Left forelimb (tissue), 1 donor: ENCODE data around the gene ATG10.
"Not testable (repeated sequence)": the region's sequence is repeated elsewhere in the genome, so short reads cannot be mapped to it uniquely, and the experiment has no call there.

Experiments
- DNase-seq: peaks from one replicate; pipeline ENCODE4 v3.0.0-alpha.2; 2018; ENCODE audit warnings: low spot score

ATG10 gene

DNA sequence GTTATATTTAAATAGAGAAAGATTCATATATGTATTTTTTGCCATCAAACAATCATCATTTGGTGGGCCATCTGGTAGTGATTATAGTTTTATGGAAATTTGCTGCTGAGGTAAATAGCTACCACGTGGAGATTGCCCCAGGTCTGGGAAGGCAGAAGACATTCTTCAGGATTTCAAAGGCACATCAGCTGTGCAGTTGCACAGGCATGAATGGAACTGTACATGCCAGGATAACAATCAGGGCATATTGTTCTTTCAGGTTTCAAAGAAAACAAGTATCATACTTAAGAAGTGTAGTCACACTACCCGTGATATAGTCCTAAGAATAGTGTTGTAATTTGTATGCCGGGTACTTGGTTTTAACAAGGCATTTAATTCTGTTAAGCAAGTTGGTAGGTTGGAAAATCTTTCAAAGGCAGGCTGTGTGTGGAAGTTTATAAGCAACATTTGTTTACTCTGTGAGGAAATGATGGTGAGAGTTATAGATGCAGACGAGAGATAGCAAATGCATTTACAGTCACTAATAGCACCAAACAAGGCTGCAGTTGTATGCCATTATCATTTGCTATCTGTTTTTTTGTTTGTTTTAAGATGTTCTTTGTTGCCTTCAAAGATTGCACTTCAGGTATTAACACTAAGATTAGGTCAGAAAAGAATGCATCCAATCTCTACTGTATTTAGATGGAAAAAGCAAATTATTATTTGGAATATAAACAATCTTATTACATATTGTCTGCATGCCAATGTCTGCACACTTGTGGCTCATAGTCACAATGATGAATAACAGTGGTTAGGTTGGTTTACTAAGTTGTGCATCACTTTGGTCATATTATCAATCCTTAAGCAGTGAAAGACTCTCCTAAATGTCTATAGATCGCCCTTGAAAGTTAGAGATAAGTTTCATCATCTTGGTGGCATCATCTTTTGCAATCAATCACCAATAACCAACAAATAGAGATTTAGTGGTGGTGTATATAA, 251.1 kb downstream of the ATG10 start:
- no peak for DNase-seq

DNA sequence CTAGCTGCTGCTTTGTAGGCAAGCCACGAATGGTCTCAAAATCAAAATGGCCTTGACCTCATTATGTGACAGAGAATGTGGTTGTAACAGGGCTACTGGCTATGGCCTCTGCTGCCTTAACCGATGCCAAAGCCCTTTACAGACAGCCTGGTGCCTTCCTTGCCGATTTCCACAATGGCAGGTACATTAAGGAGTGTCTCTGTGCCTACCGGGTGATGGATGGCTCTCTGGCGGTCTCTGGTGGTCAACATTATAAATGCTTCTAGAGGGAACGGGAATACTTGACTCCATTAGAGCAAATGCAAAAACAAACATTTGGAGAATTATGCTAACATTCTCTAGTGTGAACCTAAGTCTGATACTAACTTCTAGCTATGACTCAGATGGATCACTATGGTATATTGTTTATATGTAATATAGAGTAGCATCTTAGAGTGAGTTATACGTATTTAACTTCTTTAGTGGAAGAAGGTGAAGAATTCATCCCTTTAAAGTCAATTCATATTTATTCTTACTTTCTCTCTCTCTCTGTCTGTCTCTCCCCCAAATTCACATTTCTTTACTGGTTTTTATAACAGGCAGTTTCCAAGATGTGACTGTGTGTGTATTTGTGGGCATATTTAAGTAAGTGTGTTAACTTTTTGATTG, 253.8 kb downstream of the ATG10 start:
- DNase-seq = peak; percentile 67

DNA sequence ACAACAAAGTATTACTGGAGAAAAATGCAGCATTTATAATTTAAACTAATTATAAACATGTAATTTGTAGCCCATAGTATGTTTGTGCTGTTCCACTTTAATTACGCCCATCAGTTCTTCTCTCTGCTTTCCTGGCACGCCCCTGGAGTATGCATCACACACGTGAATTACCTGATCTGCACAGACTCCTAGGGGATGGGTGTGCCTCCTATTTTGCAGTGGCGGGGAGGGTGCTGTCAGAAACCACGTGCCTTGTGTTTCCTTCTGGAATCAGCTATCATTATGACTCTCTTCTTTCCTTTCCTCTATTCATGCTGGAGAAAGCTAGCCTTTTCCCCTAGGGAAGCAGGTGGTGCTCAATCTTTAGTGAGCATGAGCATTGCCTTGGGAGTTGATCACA, 263.1 kb downstream of the ATG10 start:
- DNase-seq = no peak

DNA sequence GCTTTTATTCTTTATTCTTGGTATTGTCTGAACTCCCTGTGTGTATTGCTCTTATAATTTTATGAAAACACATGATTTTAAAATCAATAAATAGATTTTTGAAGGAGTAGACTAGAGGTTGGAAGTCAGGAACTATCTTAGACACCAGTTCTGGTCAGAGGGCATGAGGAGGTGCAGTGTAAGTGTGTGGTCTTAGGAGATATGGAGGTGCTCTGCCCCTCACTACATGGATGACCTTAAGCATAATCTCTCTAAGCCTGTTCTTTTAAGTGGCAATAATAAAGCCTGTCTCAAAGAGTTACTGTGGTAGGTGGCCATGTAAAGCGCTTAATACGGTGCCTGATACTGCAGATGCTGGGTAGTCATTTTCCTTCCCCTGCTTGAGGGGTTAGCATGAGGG, 272.3 kb downstream of the ATG10 start:
- DNase-seq = no peak

DNA sequence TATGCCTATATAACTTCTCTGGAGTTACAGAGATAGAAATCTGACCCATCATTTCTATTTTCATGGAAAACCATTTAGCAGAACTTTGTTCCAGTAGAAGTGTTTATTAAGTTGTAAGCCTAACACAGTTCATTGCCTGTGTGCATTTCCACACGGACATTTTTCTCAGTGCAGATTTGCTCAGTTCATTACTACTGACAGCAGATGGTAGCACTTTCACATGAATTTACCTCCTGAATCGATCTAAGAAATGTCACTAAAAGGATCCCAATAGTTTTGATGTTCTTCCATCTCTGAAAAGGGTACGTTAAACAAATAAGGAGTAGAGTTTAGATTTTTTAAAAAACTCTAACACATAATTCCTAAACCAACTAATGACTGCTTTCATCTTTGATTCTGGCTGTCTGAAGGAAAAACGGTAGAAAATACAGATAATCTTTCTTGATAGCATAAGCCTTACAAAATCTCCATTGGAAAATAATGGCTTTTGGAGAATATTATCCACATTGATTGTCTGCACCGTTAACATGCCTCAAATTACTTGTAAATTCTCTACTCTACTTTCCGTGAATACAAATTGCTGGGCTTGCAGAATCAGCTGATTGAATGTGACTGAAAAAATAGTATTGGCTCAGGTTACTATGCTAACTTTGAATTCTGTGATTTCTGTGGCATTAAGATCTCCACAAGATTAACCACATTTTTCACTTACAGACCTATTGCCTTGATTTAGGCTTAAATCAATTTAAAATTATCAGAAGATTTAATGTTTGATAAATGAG, 273.2 kb downstream of the ATG10 start:
- no peak for DNase-seq

DNA sequence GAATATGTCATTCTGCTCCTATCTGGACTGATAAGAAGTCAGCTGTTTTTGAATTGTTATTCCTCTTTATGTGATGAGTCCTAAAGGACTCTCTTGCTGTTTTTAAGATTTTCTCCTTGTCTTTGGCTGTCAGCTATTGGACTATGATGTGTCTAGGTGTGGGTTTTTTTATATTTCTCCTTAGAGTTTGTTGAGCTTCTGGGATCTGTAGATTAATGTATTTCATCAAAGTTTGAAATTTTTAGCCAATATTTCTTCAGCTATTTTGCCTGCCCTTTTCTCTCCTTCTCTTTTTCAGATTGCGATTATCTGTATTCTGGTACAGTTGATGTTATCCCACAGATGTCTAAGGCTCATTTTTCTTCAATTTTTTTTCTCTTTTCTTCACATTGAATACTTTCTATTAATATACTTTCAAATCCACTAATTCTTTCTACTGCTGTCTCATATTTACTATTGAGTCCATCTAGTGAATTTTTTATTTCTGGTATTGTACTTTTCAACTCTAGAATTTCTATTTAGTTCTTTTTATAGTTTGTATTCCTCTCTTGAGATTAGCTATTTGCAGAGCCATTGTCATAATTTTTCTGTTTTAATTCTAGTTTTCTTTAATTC, 275.2 kb downstream of the ATG10 start:
- DNase-seq = no peak

DNA sequence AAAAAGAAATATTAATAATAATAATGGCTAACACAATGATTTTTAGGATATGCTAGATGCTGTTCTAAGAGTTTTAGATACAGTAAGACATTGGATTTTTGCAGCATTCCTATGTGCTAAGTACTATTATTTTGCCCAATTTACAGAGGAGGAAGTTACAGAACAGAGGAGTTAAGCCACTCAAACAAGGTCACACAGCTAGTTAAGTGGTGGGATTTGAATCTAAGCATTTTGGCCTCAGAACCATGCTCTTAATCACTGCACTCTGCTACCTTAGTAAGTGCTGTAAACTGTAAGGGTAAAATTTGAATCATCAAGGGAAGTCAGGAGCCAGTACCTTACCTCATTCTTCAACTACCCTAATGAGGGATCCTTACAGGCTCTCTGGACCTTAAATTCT, 280.9 kb downstream of the ATG10 start:
- DNase-seq = no peak

DNA sequence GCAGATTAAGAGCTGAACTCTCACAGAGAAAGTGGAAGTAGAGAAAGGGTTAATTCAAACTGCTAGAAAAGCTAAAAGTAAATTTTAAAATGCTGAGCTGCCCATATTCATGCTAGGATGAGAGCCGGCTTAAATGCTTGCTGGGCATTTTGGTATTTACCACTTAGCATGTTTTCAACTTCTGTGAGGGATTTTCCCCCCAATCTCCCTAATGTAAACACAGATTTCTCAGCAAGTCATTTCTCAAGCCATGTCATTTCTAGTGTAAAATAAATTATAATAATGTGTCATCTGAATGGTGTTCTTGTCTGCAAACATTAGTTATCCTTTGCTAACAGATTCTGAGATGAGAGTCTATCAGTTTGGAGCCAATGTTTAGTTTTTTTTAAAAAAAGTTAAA, 284.0 kb downstream of the ATG10 start:
- no peak for DNase-seq

DNA sequence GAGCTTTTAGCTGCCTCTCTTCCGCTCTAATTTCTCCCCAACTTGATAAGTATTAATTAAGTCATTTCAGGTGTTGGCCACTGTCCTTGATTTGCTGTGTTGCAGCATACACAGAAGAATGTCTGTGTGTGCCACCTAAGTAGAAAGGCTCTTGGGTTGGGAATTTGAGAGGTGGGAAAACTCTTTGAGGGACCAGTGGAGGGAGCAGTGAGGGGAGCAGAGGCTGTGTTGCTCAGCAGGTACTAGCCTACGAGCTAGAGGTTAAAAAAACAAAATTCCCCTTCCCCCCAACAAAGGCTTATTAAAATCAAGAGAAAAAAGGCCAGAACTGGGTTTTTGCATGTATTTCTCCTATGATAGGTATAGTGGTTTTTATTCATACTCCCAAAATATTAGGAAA, 285.4 kb downstream of the ATG10 start:
- DNase-seq = no peak

DNA sequence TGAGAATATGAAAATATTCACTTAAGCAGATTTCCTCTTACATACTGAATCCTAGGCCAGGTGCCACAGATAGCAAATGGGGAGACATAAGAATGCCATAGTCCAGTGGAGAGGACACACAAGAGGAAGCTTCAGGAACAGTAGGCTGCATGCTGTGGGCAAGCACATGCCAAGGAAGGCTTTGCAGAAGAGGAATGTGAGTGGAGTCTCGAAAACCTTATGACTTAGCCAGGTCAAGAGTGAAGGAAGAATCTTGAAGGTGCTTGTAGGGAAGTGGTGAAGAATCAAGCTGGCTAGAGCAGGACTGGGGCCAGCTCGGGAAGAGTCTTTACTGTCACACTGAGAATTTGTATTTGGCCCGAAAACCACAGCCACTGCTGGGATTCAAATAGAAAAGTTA, 285.9 kb downstream of the ATG10 start:
- no peak for DNase-seq

DNA sequence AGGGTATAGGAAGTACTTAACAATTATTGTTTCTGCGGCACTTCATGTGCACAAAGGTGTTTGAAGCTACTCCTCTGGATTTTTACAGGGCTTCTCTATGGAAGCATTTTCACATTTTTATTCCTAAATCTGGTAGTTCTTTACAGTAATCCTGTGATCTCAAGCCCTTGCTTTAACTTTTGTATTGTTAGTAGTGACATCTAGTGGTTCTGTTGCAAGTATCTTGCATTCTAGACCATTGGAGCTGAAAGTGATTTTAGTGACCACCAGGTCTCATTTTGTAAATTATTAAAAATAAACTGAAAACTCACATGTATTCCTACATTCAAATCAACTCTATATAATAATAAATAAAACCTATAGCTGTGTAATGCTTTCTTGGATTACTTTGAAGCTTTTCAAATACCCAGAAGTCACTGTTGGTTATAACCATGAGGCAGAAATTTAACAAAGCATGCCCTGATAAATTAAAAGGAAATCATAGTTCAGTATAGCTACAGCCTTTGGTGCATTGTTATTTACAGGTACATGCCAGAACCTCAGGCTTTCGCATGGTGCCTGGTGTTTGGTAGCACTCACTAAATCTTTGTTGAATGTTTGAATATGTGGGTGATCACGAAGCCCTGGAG, 287.5 kb downstream of the ATG10 start:
- DNase-seq = no peak

DNA sequence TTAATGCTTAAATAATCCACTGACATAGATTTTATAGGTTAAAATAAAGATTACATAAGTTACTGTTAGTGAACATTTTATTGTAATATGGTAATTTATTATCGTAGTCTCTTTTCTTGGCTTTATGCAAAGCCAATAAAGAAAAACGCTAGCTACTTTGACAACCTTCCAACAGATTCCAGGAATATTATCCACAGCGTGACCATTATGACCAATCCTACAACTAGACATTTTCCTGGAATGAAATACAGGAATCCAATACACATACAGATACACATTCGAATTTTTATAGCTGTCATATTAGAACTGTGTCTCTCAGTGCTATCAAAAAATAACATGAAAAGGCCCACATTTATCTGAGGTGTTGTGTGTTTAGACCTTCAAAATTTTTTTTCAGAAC, 293.2 kb downstream of the ATG10 start:
- no peak for DNase-seq

DNA sequence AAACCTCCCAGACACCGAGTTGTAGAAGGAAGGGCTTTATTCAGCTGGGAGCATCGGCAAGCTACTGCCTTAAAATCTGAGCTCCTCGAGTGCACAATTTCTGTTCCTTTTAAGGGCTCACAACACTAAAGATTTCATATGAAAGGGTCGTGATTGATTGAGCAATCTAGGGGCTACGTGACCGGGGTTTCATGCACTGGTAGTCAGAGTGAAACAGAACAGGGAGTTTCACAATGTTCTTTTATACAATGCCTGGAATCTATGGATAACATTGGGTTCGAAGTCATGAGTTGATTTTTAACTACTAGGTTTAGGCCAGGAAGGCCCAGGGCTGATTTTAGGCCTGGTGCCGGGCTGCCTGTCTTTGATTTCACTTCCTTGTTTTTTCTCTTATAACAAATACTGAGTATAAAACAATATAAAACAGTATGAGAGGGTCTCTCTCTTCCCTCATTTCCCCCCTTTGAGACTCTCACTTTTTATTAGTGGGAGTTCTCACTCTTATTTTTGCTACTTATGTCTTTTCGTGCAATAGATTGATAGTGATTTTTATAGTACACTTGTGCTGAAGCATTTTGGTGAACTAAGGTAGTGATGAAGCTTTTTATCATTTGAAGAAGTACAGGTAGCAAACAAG, 295.6 kb downstream of the ATG10 start:
- not testable (repeated sequence) for DNase-seq

DNA sequence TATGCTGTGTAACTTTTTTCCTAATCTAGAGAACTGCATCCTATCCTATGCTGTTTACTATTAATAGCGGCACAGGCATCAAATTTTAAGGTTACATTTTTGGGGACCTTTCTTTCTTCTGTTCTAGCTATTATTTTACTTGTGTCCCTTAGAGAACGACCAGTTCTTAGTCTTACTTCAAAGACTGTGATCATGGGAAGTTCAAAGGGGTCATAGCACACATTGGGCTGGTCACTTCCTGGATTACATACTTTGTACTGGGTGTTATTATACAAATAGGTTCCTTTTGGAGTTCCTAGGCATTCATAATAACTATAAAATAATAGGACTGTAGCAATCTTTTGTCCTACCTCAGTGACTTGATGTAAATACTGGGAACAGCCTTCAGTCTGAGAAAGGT, 297.5 kb downstream of the ATG10 start:
- not testable (repeated sequence) for DNase-seq

DNA sequence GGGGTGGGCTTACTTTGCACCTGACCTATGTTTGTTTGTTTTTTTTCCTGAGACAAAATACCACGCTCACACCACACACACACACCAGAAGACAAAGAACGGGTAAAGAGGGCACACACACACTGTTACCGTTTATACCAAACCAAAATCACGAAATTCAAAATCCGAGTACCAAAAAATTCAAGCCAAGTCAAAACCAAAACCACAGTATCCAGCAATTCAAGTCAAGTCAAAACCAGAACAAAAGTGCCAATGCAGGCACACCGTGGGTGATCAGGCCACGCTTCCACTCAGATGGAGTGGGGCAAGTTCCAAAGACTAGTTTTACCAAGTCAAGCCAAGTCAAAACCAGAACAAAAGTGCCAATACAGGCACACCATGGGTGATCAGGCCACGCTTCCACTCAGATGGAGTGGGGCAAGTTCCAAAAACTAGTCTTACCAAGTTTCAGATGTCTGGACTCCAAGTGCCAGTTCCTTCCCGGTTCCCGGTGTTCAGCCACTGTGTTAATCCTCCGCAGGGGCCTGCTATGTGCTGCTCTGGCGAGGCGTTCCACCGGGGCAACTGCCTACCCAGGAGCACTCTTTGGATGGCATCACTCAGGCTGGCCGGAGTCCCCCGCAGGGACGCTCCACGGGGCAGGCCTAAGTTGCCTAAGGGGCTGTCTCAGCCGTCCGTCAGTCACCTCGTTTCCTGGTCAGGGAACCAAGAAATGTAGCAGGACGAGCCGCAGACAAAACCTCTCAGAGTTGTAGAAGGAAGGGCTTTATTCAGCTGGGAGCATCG, 300.9 kb downstream of the ATG10 start:
- not testable (repeated sequence) for DNase-seq

DNA sequence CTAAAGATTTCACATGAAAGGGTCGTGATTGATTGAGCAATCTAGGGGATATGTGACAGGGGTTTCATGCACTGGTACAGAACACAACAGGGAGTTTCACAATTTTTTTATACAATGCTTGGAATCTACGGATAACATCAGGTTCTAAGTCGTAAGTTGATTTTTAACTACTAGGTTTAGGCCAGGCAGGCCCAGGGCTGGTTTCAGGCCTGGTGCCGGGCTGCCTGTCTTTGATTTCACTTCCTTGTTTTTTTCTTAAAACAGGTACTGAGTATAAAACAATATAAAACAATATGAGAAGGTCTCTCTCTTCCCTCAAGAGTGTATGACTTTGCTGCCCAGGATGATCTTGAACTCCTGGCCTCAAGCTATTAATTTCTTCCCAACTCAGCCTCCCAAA, 301.6 kb downstream of the ATG10 start:
- not testable (repeated sequence) for DNase-seq

DNA sequence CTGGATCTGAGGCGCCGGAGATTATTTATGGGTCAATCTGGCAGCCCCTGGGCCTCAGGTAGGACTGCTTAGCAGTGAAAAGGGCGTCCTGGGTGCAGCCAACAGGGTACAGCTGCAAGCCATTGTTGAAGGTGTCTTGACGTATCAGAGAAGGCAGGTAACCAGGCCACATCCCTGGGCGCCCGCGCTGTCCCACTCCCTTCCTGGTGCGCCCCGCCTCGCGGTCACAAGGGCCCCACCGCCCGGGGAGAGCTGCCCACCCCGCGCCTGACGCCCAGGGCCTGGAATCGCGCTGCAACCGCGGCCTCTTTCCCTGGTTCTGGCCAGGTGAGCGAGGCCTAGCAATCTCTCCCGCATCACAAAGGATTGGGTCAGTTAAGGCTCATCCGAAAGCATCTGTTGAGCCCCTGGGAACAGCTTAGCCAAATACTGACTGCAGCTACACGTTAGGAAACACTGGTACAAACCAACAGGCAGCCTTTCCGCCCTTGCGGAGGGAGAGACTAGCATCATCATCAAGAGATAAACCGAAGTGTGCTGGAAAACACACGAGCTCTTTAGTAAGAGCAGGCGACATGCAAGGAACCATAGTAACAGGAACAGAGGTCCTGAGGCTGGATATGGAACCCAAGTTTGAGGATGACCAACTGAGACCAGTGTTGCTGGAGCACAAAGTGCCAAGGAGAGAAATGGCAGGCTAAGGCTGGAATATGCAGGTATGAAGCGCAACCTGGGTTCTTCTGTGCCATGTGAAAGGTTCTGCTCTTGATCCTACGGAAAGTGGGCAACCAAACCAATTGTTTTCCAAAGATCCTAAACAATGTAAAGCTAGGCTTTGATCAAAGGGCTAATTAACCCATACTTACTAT, 302.8 kb downstream of the ATG10 start:
- DNase-seq = no peak

DNA sequence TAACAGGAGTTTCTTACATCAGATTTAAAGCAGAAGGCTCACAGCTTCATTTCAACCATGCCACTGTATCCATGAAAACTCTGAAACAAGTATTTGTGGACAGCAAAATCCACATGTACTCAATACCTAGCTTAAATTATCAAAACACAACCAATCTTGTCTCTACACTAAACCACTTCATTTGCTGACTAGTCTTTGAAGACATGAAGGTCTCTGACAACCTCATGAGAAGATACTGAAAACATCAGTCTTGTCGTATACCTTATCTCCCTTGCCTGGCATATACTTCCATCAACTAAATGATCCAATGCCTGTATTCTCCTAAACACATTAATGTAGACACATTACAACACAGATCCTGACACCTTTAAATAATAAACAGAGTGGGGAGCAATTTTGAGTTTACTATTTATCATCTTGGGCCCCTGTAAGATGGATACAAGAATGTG, 303.4 kb downstream of the ATG10 start:
- DNase-seq = no peak
